HCT116 (cell line): ENCODE data around the gene LILRB3. TPM values are rescaled to one million over a fixed set of nuclear protein-coding genes. Genes with fewer than 3 reads are reported as not detected.
A peak's percentile ranks its signal among the peaks of the same experiment; 100 is the strongest.

ENCODE experiments used
- ATAC-seq: fragments of 200-7000 bp; cut with Tn5 transposase; 2 replicates; pipeline ENCODE4 v1.9.1; 2020; ENCODE audit warnings: mild to moderate bottlenecking, moderate library complexity
- BruUV-seq: library from RNA; stranded (reverse); fragments of 400-500 nt; replicated peaks from 2 replicates; lab custom pipeline; 2021; lab: Mats Ljungman, UMichigan
- CTCF ChIA-PET: fragments of 300-600 bp; sonication (Branson Sonifier 250); formaldehyde crosslinking; loops from one replicate; lab custom pipeline; 2021; ENCODE audit warnings: antibody characterized with exemption; lab: Charles Lee
- POLR2A ChIA-PET: fragments of 300-600, 350-600 bp; sonication (Branson Sonifier 250); formaldehyde crosslinking; loops from one replicate; lab custom pipeline; 2021; ENCODE audit warnings: antibody characterized with exemption; lab: Charles Lee
- RAD21 ChIA-PET, 2 experiments: fragments of 300-600 bp; sonication (Branson Sonifier 250); formaldehyde crosslinking; loops; one replicate each; lab custom pipeline; 2023; ENCODE audit warnings: low total read pairs in 2 of 2; ENCODE audit not compliant: uncharacterized antibody in 2 of 2, unreplicated experiment in 2 of 2, low non-redundant PET in 1 of 2; lab: Charles Lee
- DNase-seq: peaks from one replicate; pipeline ENCODE4 v3.0.0-alpha.2; 2010; ENCODE audit warnings: low read depth, low spot score
- H2AFZ ChIP-seq: fragments of 200-600 bp; shearing (Covaris generic), sonication (generic); 2 replicates; pipeline ENCODE4 v1.6.1; 2017; ENCODE audit warnings: low read depth, mixed run types, mixed read lengths, antibody characterized with exemption, low read length; ENCODE audit not compliant: poor library complexity, severe bottlenecking
- H3K27ac ChIP-seq: 2 replicates; pipeline ENCODE4 v1.5.1; 2012; ENCODE audit warnings: low read depth, low read length
- H3K27me3 ChIP-seq: fragments of 200-600 bp; sonication (generic); 2 replicates; pipeline ENCODE4 v1.6.1; 2016; ENCODE audit warnings: mixed run types, low read length, mixed read lengths; ENCODE audit not compliant: insufficient read depth
- H3K36me3 ChIP-seq, 2 experiments: fragments of 200-500 bp in 1 of 2; fragments of 200-600 bp in 1 of 2; sonication (Bioruptor generic) in 1 of 2; sonication (generic) in 1 of 2; 2 replicates each; pipeline versions ENCODE4 v1.5.1 to v1.6.1; 2014 to 2016; ENCODE audit warnings: low read length in 2 of 2, inconsistent platforms in 1 of 2, mixed read lengths in 1 of 2, mixed run types in 1 of 2; ENCODE audit not compliant: insufficient read depth in 2 of 2, control insufficient read depth in 1 of 2
- H3K4me1 ChIP-seq, 2 experiments: fragments of 200-600 bp in 1 of 2; sonication (generic) in 1 of 2; 2 replicates each; pipeline versions ENCODE4 v1.5.1 to v1.6.1; 2012 to 2017; ENCODE audit warnings: low read length in 2 of 2, inconsistent platforms in 1 of 2, mild to moderate bottlenecking in 1 of 2, mixed read lengths in 1 of 2, mixed run types in 1 of 2, moderate library complexity in 1 of 2; ENCODE audit not compliant: insufficient read depth in 2 of 2, control insufficient read depth in 1 of 2
- H3K4me2 ChIP-seq: fragments of 200-600 bp; sonication (generic); 2 replicates; pipeline ENCODE4 v1.6.1; 2017; ENCODE audit warnings: mixed run types, low read length, mixed read lengths
- H3K4me3 ChIP-seq, 2 experiments: fragments of 200-600 bp in 1 of 2; sonication (generic) in 1 of 2; replicated peaks in 1 of 2; 2 replicates each; pipeline ENCODE4 v1.5.1; 2011 to 2016; ENCODE audit warnings: low read length in 2 of 2, control low read depth in 1 of 2, low read depth in 1 of 2, mild to moderate bottlenecking in 1 of 2, mixed read lengths in 1 of 2, mixed run types in 1 of 2
- H3K79me2 ChIP-seq: fragments of 200-600 bp; sonication (generic); 2 replicates; pipeline ENCODE4 v1.6.1; 2017; ENCODE audit warnings: mild to moderate bottlenecking, mixed run types, low read length, moderate library complexity, mixed read lengths; ENCODE audit not compliant: insufficient read depth
- H3K9ac ChIP-seq: fragments of 200-600 bp; sonication (generic); 2 replicates; pipeline ENCODE4 v1.6.1; 2016; ENCODE audit warnings: low read length, mixed read lengths
- H3K9me2 ChIP-seq: fragments of 200-600 bp; sonication (generic), shearing (Covaris generic); 2 replicates; pipeline ENCODE4 v1.6.1; 2017; ENCODE audit warnings: mixed run types, mild to moderate bottlenecking, moderate library complexity; ENCODE audit not compliant: insufficient read depth
- H3K9me3 ChIP-seq, 2 experiments: fragments of 200-500 bp in 1 of 2; fragments of 200-600 bp in 1 of 2; sonication (Bioruptor generic) in 1 of 2; sonication (generic) in 1 of 2; 2 replicates each; pipeline ENCODE4 v1.6.1; 2014 to 2017; ENCODE audit warnings: low read length in 2 of 2, mixed read lengths in 2 of 2, inconsistent platforms in 1 of 2, low read depth in 1 of 2, mild to moderate bottlenecking in 1 of 2, mixed run types in 1 of 2, moderate library complexity in 1 of 2; ENCODE audit not compliant: control insufficient read depth in 1 of 2, insufficient read depth in 1 of 2
- H4K20me1 ChIP-seq: fragments of 200-600 bp; sonication (generic), shearing (Covaris generic); 2 replicates; pipeline ENCODE4 v1.6.1; 2017; ENCODE audit warnings: mixed run types, mild to moderate bottlenecking, moderate library complexity; ENCODE audit not compliant: insufficient read depth
- ELF1 ChIP-seq: IDR thresholded peaks from 2 replicates; pipeline ENCODE4 v1.6.1; 2012; ENCODE audit warnings: low read depth, borderline replicate concordance
- POLR2A ChIP-seq: IDR thresholded peaks from 2 replicates; pipeline ENCODE4 v1.7.0; 2011; ENCODE audit warnings: borderline replicate concordance; ENCODE audit not compliant: insufficient read depth, insufficient read length; ENCODE audit errors: extremely low read depth
- POLR2AphosphoS5 ChIP-seq: IDR thresholded peaks from 2 replicates; pipeline ENCODE4 v1.6.1; 2011; ENCODE audit warnings: mild to moderate bottlenecking, low read depth, low read length, moderate library complexity
- intact Hi-C: fragments of 100-400 bp; cut with micrococcal nuclease; formaldehyde crosslinking; loops from 2 replicates; pipeline ENCODE4 v1.10.0; 2022
- total RNA-seq: library from RNA; stranded (reverse); gene quantifications from one replicate; pipeline ENCODE4 v1.2.1, GENCODE V29; 2021; ENCODE audit not compliant: unreplicated experiment
- TF ChIP-seq, protein P1 (sequence below): IDR thresholded peaks from 2 replicates; pipeline ENCODE4 v1.6.1; 2012; ENCODE audit warnings: low read depth

The LILRB3 gene
- total RNA-seq, 1 experiment from 2014 or later = 0.12 TPM

DNA sequence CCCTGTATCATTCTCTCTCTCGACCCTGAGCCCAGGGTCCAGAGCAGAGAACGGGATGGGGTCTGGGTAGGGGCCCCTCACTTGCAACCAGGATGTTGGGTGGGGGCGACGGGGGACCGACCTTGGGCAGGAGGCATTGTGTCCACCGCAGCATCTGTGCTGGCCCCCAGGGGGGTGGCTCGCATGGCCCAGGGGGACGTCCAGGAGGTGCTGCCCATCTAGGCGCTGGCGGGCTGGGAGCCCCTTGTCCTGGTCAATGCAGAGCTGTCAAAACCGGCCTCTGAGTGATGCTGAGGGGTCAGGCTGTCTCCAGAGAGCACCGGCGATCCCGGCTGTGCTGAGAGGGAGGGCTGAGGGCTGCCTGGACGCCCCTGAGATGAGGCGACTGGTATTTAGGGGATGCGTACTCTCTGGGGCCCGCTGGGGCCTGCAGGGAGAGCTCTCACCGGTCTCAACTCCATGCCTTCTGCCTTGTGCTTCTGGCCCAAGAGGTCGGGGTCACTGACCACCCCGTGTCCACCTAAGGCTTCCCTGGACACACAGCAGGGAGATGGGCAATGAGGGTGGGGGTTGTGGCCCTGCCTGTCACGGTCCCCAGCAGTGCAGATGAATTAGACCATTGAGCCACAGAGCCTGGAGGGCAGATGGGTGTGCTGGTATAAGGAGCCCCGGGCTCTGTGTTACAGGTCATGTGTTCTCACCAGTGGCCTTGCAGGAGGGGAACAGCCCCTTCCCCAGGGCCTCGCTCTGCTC is 13.6 kb downstream of the LILRB3 start:
- Histone ChIP-seq H3K79me2 (peaks cover 38% of the 10 kb centered on the region), H3K4me1 (peaks cover 9 to 39% of the 10 kb centered on the region in 2 experiments; a peak in 3 of 4 replicates), H2AFZ (no peak overlapping the region), H3K27me3 (no peaks in the 10 kb centered on the region), H3K9me3 (no peaks in the 10 kb centered on the region), H3K9me2 (no peaks in the 10 kb centered on the region), H3K9ac (peak overlapping the region; percentile 20), H3K4me3 (no peak overlapping the region), H3K27ac (peak overlapping the region; percentile 53), H3K4me2 (peak overlapping the region; percentile 5; the same call in 1 of the 2 replicates), H3K36me3 (peaks cover 31 to 41% of the 10 kb centered on the region in 2 experiments; a peak in 3 of 4 replicates), H4K20me1 (peaks cover 46% of the 10 kb centered on the region; the same call in 1 of the 2 replicates)
- DNase-seq (no peak), ATAC-seq (peak; percentile 47)
- intact Hi-C loops = no loop called here
- CTCF ChIA-PET = interaction anchor here (1.5 kb wide), 1 partner anchor 72 kb away, joined by 3 read pairs; the partner anchor contains the start of gene CNOT3
- BruUV-seq = no TSS peak
- POLR2A ChIA-PET = interaction anchor here (1.4 to 2.0 kb wide), 3 partner anchors 8 to 18 kb away, joined by 3 to 9 read pairs (median 5); partner anchors contain the start of gene TSEN34
- RAD21 ChIA-PET = no interaction called here
- TF ChIP-seq ELF1 = no peak
- peak; percentile 38; the same call in 1 of the 2 replicates for TF ChIP-seq POLR2AphosphoS5

DNA sequence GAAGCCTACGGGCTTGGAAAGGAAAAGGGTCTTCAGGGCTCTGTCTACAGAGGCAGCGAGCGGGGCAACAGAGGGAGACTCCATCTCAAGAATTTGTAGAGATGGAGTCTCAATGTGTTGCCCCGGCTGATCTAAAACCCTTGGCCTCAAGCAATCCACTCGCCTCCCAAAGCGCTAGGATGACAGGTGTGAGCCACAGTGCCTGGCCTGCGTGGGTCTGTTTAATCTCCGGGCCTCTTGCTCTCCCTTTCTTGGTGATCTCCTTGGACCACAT is 14.1 kb downstream of the LILRB3 start:
- no TSS peak for BruUV-seq
- ATAC-seq (peak; percentile 37), DNase-seq (no peak)
- Histone ChIP-seq H3K9me2 (no peaks in the 10 kb centered on the region), H3K4me3 (no peak overlapping the region), H3K27me3 (no peaks in the 10 kb centered on the region), H3K4me1 (peaks cover 9 to 41% of the 10 kb centered on the region in 2 experiments; a peak in 3 of 4 replicates), H3K79me2 (peaks cover 43% of the 10 kb centered on the region), H4K20me1 (peaks cover 50% of the 10 kb centered on the region; the same call in 1 of the 2 replicates), H3K9ac (no peak overlapping the region), H3K36me3 (peaks cover 33 to 45% of the 10 kb centered on the region in 2 experiments), H3K27ac (no peak overlapping the region), H3K4me2 (no peak overlapping the region), H2AFZ (no peak overlapping the region), H3K9me3 (no peaks in the 10 kb centered on the region)
- RAD21 ChIA-PET = no interaction called here
- intact Hi-C loops = no loop called here
- TF ChIP-seq POLR2A = peak; percentile 8
- TF ChIP-seq, protein P1, sequence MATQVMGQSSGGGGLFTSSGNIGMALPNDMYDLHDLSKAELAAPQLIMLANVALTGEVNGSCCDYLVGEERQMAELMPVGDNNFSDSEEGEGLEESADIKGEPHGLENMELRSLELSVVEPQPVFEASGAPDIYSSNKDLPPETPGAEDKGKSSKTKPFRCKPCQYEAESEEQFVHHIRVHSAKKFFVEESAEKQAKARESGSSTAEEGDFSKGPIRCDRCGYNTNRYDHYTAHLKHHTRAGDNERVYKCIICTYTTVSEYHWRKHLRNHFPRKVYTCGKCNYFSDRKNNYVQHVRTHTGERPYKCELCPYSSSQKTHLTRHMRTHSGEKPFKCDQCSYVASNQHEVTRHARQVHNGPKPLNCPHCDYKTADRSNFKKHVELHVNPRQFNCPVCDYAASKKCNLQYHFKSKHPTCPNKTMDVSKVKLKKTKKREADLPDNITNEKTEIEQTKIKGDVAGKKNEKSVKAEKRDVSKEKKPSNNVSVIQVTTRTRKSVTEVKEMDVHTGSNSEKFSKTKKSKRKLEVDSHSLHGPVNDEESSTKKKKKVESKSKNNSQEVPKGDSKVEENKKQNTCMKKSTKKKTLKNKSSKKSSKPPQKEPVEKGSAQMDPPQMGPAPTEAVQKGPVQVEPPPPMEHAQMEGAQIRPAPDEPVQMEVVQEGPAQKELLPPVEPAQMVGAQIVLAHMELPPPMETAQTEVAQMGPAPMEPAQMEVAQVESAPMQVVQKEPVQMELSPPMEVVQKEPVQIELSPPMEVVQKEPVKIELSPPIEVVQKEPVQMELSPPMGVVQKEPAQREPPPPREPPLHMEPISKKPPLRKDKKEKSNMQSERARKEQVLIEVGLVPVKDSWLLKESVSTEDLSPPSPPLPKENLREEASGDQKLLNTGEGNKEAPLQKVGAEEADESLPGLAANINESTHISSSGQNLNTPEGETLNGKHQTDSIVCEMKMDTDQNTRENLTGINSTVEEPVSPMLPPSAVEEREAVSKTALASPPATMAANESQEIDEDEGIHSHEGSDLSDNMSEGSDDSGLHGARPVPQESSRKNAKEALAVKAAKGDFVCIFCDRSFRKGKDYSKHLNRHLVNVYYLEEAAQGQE = no peak
- POLR2A ChIA-PET = interaction anchor here (1.0 kb wide), 1 partner anchor 18 kb away, joined by 3 read pairs; the partner anchor contains the start of gene TSEN34
- CTCF ChIA-PET = interaction anchor here (1.5 kb wide), 1 partner anchor 72 kb away, joined by 3 read pairs; the partner anchor contains the start of gene CNOT3
